Left ventricle myocardium superior (tissue), 1 donor: Measurements from ENCODE around the gene TNRC18. TPM values are rescaled to one million over a fixed set of nuclear protein-coding genes. Genes with fewer than 3 reads are reported as not detected.

ENCODE experiments used
- ATAC-seq: fragments of 200-7000 bp; cut with Tn5 transposase; one replicate; pipeline ENCODE4 v1.9.1; 2020; ENCODE audit warnings: mild to moderate bottlenecking, moderate library complexity
- DNase-seq: peaks from one replicate; pipeline ENCODE4 v3.0.0-alpha.2; 2020
- intact Hi-C: fragments of 100-400 bp; cut with micrococcal nuclease; formaldehyde crosslinking; loops from one replicate; pipeline ENCODE4 v1.11.0; 2022
- total RNA-seq: library from RNA; stranded (reverse); fragmentation: NEBNext Ultra II Directional; extraction: Animal tissue kit (Norgen Biotek cat#: 25700); gene quantifications from one replicate; pipeline ENCODE4 v1.2.1, GENCODE V29; 2021
- donor health status: DM: no; HTN: yes; CAD: no; lungs with severe emphysema.

TNRC18 gene
- total RNA-seq, 1 donor from 2014 or later = 29.5 TPM

- ATAC-seq (no peak), DNase-seq (no peak)
- intact Hi-C loops = no loop called here
Observed at GRCh38 chr7:5431560-5432015, 8.0 kb upstream of the TNRC18 start.

- DNase-seq = no peak
- intact Hi-C loops = no loop called here
- no peak for ATAC-seq
Observed at GRCh38 chr7:5430612-5430947, 6.9 kb upstream of the TNRC18 start.

- intact Hi-C loops = no loop called here
- ATAC-seq = peak; percentile 7
- peak; percentile 70 for DNase-seq
Observed at GRCh38 chr7:5429857-5430611, 6.4 kb upstream of the TNRC18 start.

GRCh38 chr7:5429253-5429856, 5.7 kb upstream of the TNRC18 start:
- intact Hi-C loops = no loop called here
- DNase-seq (peak; percentile 72), ATAC-seq (peak; percentile 5)

- ATAC-seq (peak; percentile 28), DNase-seq (peak; percentile 82)
- intact Hi-C loops = no loop called here
Observed at GRCh38 chr7:5428478-5429252, 5.0 kb upstream of the TNRC18 start.

- ATAC-seq (no peak), DNase-seq (no peak)
- intact Hi-C loops = no loop called here
Observed at GRCh38 chr7:5426226-5426475, 2.5 kb upstream of the TNRC18 start.

GRCh38 chr7:5425507-5426225, 2.0 kb upstream of the TNRC18 start:
- intact Hi-C loops = no loop called here
- ATAC-seq = peak; percentile 32

GRCh38 chr7:5424749-5425506, 1.3 kb upstream of the TNRC18 start:
- intact Hi-C loops = no loop called here
- ATAC-seq (peak; percentile 4), DNase-seq (peak; percentile 80)

More at GRCh38 chr7:5425507-5426225, 2.0 kb upstream of the TNRC18 start:
- peak; percentile 79 for DNase-seq

GRCh38 chr7:5423976-5424748, 528 bp upstream of the TNRC18 start:
- peak; percentile 96 for DNase-seq
- intact Hi-C loops = no loop called here
- ATAC-seq = peak; percentile 29

GRCh38 chr7:5422396-5423305, 983 bp downstream of the TNRC18 start:
- DNase-seq = peak; percentile 59

GRCh38 chr7:5421714-5422395, 1.8 kb downstream of the TNRC18 start:
- ATAC-seq (no peak), DNase-seq (peak; percentile 68)
- intact Hi-C loops = no loop called here

More at GRCh38 chr7:5422396-5423305, 983 bp downstream of the TNRC18 start:
- intact Hi-C loops = no loop called here
- ATAC-seq = no peak

- intact Hi-C loops = no loop called here
- ATAC-seq (no peak), DNase-seq (peak; percentile 67)
Observed at GRCh38 chr7:5420881-5421713, 2.5 kb downstream of the TNRC18 start.

GRCh38 chr7:5420067-5420880, 3.4 kb downstream of the TNRC18 start:
- ATAC-seq (peak; percentile 5), DNase-seq (peak; percentile 63)
- intact Hi-C loops = no loop called here

- ATAC-seq (peak; percentile 1), DNase-seq (peak; percentile 69)
- intact Hi-C loops = no loop called here
Observed at GRCh38 chr7:5419539-5420066, 4.0 kb downstream of the TNRC18 start.

GRCh38 chr7:5418285-5418582, 5.4 kb downstream of the TNRC18 start:
- DNase-seq = no peak
- ATAC-seq = no peak
- intact Hi-C loops = no loop called here
